A549 (cell line): ENCODE results near the gene LBR.

Source experiments
- RAD21 ChIP-seq, 2 experiments: fragments of >200 bp in 1 of 2; sonication (Bioruptor Twin) in 1 of 2; formaldehyde crosslinking in 1 of 2; IDR thresholded peaks in 1 of 2; conservative IDR thresholded peaks in 1 of 2; 2 replicates in 1 of 2; 3 replicates in 1 of 2; pipeline ENCODE4 v1.6.1; 2012 to 2018; ENCODE audit warnings: inconsistent platforms in 1 of 2
- SMC3 ChIP-seq: fragments of >200 bp; sonication (Bioruptor Twin); formaldehyde crosslinking; IDR thresholded peaks from 3 replicates; pipeline ENCODE4 v1.6.1; 2018; ENCODE audit warnings: inconsistent platforms

- no peak for TF ChIP-seq RAD21 (conservative IDR thresholded peaks at IDR 0.05 in 1 of 2, IDR thresholded peaks at IDR 0.05 in 1 of 2)
- no peak for TF ChIP-seq SMC3
Measured at GRCh38 chr1:225400968-225401367, 26.9 kb downstream of the LBR start.
